ENCODE results near the gene CFAP53.

DNA sequence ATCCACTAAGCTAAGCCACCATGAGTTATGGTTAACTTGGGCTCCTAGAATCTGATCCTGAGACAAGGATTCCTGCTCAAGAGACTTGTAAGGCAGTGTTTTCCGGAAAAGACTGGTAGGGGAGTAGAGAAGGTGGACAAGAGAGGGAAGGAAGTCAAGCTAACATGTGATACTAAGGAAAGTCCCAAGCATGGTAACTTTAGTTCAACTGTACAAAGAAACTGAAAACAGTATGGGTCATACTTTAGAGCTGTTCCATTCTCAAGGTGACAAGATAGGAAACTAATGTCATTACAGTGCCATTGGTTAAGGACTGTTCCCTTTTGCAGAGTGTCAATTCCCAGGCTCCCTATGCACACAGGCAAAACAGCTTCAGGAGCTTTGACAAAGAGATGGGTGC, 77.1 kb downstream of the CFAP53 start:
- no peak for TF ChIP-seq POLR2A (IDR thresholded peaks at IDR 0.05; ENCODE audit: low read depth)
- TF ChIP-seq, protein P1, sequence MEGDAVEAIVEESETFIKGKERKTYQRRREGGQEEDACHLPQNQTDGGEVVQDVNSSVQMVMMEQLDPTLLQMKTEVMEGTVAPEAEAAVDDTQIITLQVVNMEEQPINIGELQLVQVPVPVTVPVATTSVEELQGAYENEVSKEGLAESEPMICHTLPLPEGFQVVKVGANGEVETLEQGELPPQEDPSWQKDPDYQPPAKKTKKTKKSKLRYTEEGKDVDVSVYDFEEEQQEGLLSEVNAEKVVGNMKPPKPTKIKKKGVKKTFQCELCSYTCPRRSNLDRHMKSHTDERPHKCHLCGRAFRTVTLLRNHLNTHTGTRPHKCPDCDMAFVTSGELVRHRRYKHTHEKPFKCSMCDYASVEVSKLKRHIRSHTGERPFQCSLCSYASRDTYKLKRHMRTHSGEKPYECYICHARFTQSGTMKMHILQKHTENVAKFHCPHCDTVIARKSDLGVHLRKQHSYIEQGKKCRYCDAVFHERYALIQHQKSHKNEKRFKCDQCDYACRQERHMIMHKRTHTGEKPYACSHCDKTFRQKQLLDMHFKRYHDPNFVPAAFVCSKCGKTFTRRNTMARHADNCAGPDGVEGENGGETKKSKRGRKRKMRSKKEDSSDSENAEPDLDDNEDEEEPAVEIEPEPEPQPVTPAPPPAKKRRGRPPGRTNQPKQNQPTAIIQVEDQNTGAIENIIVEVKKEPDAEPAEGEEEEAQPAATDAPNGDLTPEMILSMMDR (IDR thresholded peaks at IDR 0.05), result no peak
- TF ChIP-seq POLR2AphosphoS5 (IDR thresholded peaks at IDR 0.05), result no peak
- no peak for TF ChIP-seq EP300 (IDR thresholded peaks at IDR 0.05)
